Measurements from ENCODE around the gene FAM107B.

GRCh38 chr10:14478604-14479003, 296.1 kb downstream of the FAM107B start:
- TF ChIP-seq CTCF (IDR thresholded peaks at IDR 0.05; ENCODE audit: extremely low read depth in 1 of 2, insufficient read depth in 1 of 2, low read depth in 1 of 2, low read length in 2 of 2) (peak; percentile 33 to 56), EZH2 (IDR thresholded peaks at IDR 0.05; ENCODE audit: borderline replicate concordance, low read depth, low read length, severe bottlenecking) (no peak), POLR2A (IDR thresholded peaks at IDR 0.05; ENCODE audit: low read depth, low read length) (no peak)

Data from endothelial cell of umbilical vein (primary cell).